Pancreas (tissue), 10 donors: ENCODE data around the gene VGLL4. TPM values are rescaled to one million over a fixed set of nuclear protein-coding genes. Genes with fewer than 3 reads are reported as not detected.

Source experiments
- ATAC-seq, 4 donors: fragments of 200-7000 bp; cut with Tn5 transposase; one replicate each; pipeline versions ENCODE4 v1.8.0 to v1.9.1; 2020; ENCODE audit warnings: mild to moderate bottlenecking in 4 of 4, moderate library complexity in 4 of 4
- DNase-seq, 6 donors: peaks; one replicate each; pipeline ENCODE4 v3.0.0-alpha.2; 2020
- FAIRE-seq: peaks from 2 replicates; lab custom pipeline; 2012; peaks lifted over from hg19 to GRCh38; lab: Jason Lieb, UNC
- H3K27ac ChIP-seq, 4 donors: fragments of 200-600 bp; sonication (generic); 1 replicate in 3 of 4; 2 replicates in 1 of 4; pipeline versions ENCODE4 v1.5.0 to v1.8.0; 2020
- H3K27me3 ChIP-seq, 4 donors: fragments of 200-600 bp; one replicate each; pipeline ENCODE4 v1.8.0; 2021
- H3K36me3 ChIP-seq, 3 donors: fragments of 200-600 bp; sonication (generic) in 1 of 3; one replicate each; pipeline versions ENCODE4 v1.5.0 to v1.8.0; 2020 to 2021
- H3K4me1 ChIP-seq, 3 donors: fragments of 200-600 bp; one replicate each; pipeline ENCODE4 v1.8.0; 2021
- H3K4me3 ChIP-seq, 4 donors: fragments of 200-600 bp; sonication (generic) in 2 of 4; one replicate each; pipeline versions ENCODE4 v1.5.0 to v1.8.0; 2020 to 2021
- H3K9me3 ChIP-seq, 4 donors: fragments of 200-600 bp; one replicate each; pipeline ENCODE4 v1.8.0; 2021
- CTCF ChIP-seq, 4 donors: fragments of 200-600 bp; sonication (generic) in 3 of 4; IDR thresholded peaks; one replicate each; pipeline versions ENCODE4 v1.5.0 to v1.8.0; 2021; ENCODE audit warnings: antibody characterized with exemption in 4 of 4
- WGBS, 2 donors: extraction: QIAGEN DNeasy Blood & Tissue Kit; methylation state at CpG; one replicate each; pipeline ENCODE4 v1.1.7; 2013; 5-methylcytosine and 5-hydroxymethylcytosine counted together
- intact Hi-C, 3 donors: fragments of 100-400 bp; cut with DNase I; formaldehyde crosslinking; loops; one replicate each; pipeline versions ENCODE4 v1.11.1 to v1.14.2; 2022
- polyA plus RNA-seq, 2 donors: library from polyadenylated mRNA; stranded (reverse); fragments of 200-250 nt; gene quantifications; one replicate each; pipeline ENCODE4 v1.2.3, GENCODE V29; 2013
- total RNA-seq, 6 donors: library from RNA; stranded (reverse); fragmentation: NEBNext Ultra II Directional in 4 of 6; extraction: Animal tissue kit (Norgen Biotek cat#: 25700) in 4 of 6; gene quantifications; one replicate each; pipeline versions ENCODE4 v1.2.1 to v1.2.4, GENCODE V29; 2021 to 2023
- donor health status: healthy with polysubstance abuse.
- donor health status: DM: no; HTN: no; CAD: no; lungs with moderate emphysema.
- donor health status: DM: no; HTN: no; CAD: no.
- donor health status: control.
- donor health status: control.
- donor health status: Bipolar disorder and iron deficiency.
- donor health status: DM: yes; HTN: yes; CAD: no.
- donor health status: DM: no; HTN: no; CAD: no.
- donor health status: DM: no; HTN: no; CAD: no.
- donor health status: DM: yes; HTN: yes; CAD: no.

The VGLL4 gene
- total and polyA plus RNA-seq, 8 donors = 17.3 to 47.8 (median 22.0) TPM

- Histone ChIP-seq H3K4me3 (no peak overlapping the region), H3K4me1 (peaks cover 0 to 3% (median 0%) of the 10 kb centered on the region in 3 donors), H3K27ac (no peak overlapping the region), H3K27me3 (no peaks in the 10 kb centered on the region), H3K36me3 (no peaks in the 10 kb centered on the region), H3K9me3 (no peaks in the 10 kb centered on the region)
- 86 to 94% methylated on average over 14 to 17 of the region's 17 CpGs for WGBS, 2 donors
- FAIRE-seq (no peak), DNase-seq (no peak), ATAC-seq (peak in 1 of 4 donors; percentile 11)
- no peak for TF ChIP-seq CTCF (IDR thresholded peaks at IDR 0.05)
- intact Hi-C loops = no loop called here
These were observed 99.1 kb downstream of the VGLL4 start for GRCh38 chr3:11544412-11545181.

GRCh38 chr3:11543948-11544387 lies 99.7 kb downstream of the VGLL4 start:
- intact Hi-C loops = no loop called here
- FAIRE-seq (no peak), ATAC-seq (no peak), DNase-seq (no peak)
- Histone ChIP-seq H3K36me3 (no peaks in the 10 kb centered on the region), H3K4me3 (no peak overlapping the region), H3K4me1 (peaks cover 0 to 2% (median 0%) of the 10 kb centered on the region in 3 donors), H3K27ac (no peak overlapping the region), H3K9me3 (no peaks in the 10 kb centered on the region), H3K27me3 (no peaks in the 10 kb centered on the region)
- WGBS, 2 donors = 93 to 97% methylated on average over 6 of the region's 6 CpGs
- TF ChIP-seq CTCF (IDR thresholded peaks at IDR 0.05) = no peak

- no peak for ATAC-seq
- no peaks in the 10 kb centered on the region for H3K4me1 ChIP-seq
- no peak for FAIRE-seq
- TF ChIP-seq CTCF (IDR thresholded peaks at IDR 0.05) = no peak
- H3K27ac ChIP-seq = no peak overlapping the region
- no peak for DNase-seq
- no peaks in the 10 kb centered on the region for H3K9me3 ChIP-seq
- H3K4me3 ChIP-seq = no peak overlapping the region
- no peaks in the 10 kb centered on the region for H3K36me3 ChIP-seq
- WGBS, 2 donors = 94 to 96% methylated on average over 19 of the region's 19 CpGs
- intact Hi-C loops = no loop called here
- no peaks in the 10 kb centered on the region for H3K27me3 ChIP-seq
These were observed 100.4 kb downstream of the VGLL4 start for GRCh38 chr3:11543141-11543947.

GRCh38 chr3:11542551-11542950 lies 101.2 kb downstream of the VGLL4 start:
- WGBS, 2 donors = 88 to 91% methylated on average over 7 of the region's 7 CpGs
- Histone ChIP-seq H3K27me3 (no peaks in the 10 kb centered on the region), H3K36me3 (no peaks in the 10 kb centered on the region), H3K4me3 (no peak overlapping the region), H3K4me1 (no peaks in the 10 kb centered on the region), H3K27ac (no peak overlapping the region), H3K9me3 (no peaks in the 10 kb centered on the region)
- FAIRE-seq (no peak), DNase-seq (no peak), ATAC-seq (no peak)
- no peak for TF ChIP-seq CTCF (IDR thresholded peaks at IDR 0.05)
- intact Hi-C loops = no loop called here
